ENCODE results near the gene WNT1.

GRCh38 chr12:49008943-49009342 is 30.8 kb downstream of the WNT1 start:
- TF ChIP-seq POLR2A (IDR thresholded peaks at IDR 0.05; ENCODE audit: low read length) (no peak), GATA1 (IDR thresholded peaks at IDR 0.05; ENCODE audit: low read depth, low read length) (no peak)

Data from erythroblast (primary cell).